ENCODE measurements around the gene YIPF6. TPM values are rescaled to one million over a fixed set of nuclear protein-coding genes. Genes with fewer than 3 reads are reported as not detected.
A peak's percentile ranks its signal among the peaks of the same experiment; 100 is the strongest.
"Not testable (repeated sequence)": the region's sequence is repeated elsewhere in the genome, so short reads cannot be mapped to it uniquely, and the experiment has no call there.

YIPF6 gene, protein sequence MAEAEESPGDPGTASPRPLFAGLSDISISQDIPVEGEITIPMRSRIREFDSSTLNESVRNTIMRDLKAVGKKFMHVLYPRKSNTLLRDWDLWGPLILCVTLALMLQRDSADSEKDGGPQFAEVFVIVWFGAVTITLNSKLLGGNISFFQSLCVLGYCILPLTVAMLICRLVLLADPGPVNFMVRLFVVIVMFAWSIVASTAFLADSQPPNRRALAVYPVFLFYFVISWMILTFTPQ
- 10 to 100 TPM; 19.0 to 20.7 TPM for total RNA-seq

DNA sequence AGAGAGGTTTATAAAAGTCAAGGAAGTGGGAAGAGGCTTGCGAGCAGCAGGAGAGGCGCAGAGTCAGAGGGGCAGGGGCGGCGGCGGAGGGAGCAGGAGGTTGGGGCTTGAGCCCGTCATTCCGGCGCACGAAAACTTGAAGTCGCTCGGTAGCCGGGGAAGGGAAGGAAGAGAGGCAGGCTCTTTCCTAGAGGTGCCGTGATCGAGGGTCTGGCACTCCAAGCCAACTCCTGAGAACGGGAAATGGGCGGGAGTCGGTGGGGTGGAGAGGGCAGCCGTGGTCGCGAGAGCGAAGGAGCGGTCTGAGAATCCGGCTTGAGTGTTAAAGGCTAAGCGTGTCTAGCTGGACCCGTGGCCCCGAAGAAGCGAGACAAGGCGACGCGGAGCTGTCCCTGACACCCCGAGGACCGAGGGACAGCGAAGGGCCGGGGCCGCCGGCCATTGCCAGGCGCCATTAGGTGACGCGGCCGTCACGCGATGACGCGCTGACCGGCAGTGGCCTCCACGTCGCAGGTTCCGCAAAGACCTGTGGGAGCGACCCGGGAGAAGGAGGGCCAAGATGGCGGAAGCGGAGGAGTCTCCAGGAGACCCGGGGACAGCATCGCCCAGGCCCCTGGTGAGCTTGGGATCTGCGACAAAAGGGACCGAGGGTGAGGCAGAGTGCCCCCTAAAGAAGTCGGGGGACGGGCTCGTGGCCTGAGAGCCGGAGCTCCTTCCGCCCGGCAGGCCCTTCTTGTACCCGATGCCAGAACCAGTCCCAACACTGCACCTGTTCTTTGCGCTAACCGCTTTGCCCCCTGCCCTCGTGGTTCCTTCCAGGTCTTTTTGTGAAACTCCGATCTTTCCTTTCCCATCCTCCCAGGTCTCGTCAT is at the start of gene YIPF6:
Gene YIPF6, plus strand, starts transcription at position 544 of the 872 bp plus-strand sequence. Its CDS starts 16 bp downstream, at position 560.
- Mint-ChIP-seq H3K36me3 (ENCODE audit: low read depth) (no peaks in the 10 kb centered on the region), H3K27ac (peak within 1 kb of the TSS; percentile 97), H3K9me3 (no peaks in the 10 kb centered on the region), H3K4me1 (ENCODE audit: low read depth) (peaks cover 27% of the 10 kb centered on the region), H3K27me3 (ENCODE audit: low read depth) (no peaks in the 10 kb centered on the region), H3K4me3 (peak within 1 kb of the TSS; percentile 92)
- CTCF ChIA-PET, result interaction anchor here (1.0 kb wide), 1 partner anchor 13 kb away, joined by 3 read pairs; no protein-coding TSS in a partner anchor
- intact Hi-C loops (cut with micrococcal nuclease), result no loop called here
- peak; percentile 77 for DNase-seq

DNA sequence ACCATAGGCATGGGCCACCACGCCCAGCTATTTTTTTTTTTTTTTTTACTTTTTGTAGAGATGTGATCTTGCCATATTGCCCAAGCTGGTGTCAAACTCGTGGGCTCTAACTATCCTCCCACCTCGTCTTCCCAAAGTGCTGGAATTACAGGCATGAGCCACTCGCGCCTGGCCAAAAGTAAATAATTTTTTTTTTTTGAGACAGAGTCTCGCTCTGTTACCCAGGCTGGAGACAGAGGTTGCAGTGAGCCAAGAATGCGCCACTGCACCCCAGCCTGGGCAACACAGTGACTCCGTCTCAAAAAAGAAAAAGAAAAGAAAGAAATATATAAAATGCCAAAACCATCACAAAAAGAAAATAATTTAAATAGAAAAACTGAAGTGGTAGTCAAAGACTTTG is 47.1 kb upstream of the YIPF6 start:
- Mint-ChIP-seq H3K27me3 (ENCODE audit: low read depth) (no peaks in the 10 kb centered on the region), H3K4me1 (ENCODE audit: low read depth) (no peaks in the 10 kb centered on the region), H3K4me3 (no peak overlapping the region), H3K9me3 (no peaks in the 10 kb centered on the region), H3K36me3 (ENCODE audit: low read depth) (no peaks in the 10 kb centered on the region), H3K27ac (no peak overlapping the region)
- DNase-seq, result no peak
- intact Hi-C loops (cut with micrococcal nuclease), result no loop called here
- CTCF ChIA-PET, result interaction anchor here (0.6 kb wide), 1 partner anchor 46 kb away, joined by 3 read pairs; no protein-coding TSS in a partner anchor

DNA sequence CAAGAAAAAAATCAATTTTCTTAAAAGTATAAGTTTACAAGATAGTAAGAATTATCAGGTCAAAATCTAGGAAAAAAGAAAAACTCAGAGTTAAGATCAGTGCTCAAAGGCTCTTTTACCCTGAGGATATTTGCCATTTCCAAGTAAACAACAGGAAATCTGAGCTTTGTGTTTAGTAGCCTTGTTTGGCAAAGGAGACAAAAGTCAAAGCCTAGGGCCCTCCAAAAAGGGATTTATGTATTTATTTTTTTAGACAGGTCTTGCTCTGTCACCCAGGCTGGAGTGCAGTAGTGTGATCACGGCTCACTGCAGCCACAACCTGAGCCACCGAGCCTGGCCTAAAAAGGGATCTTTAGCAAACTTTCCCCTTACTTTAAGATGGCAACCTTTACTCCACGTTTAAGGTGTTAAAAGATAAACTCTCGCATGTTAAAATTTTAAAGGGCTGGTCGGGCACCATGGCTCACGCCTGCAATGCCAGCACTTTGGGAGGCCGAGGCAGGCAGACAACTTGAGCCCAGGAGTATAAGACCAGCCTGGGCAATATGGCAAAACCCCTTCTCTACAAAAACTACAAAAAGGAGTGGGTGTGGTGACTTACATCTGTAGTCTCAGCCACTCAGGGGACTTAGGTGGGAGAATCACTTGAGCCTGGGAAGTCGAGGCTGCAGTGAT is 44.2 kb upstream of the YIPF6 start:
- no peak overlapping the region for H3K27ac Mint-ChIP-seq
- no peak overlapping the region for H3K4me3 Mint-ChIP-seq
- no peaks in the 10 kb centered on the region for H3K36me3 Mint-ChIP-seq (ENCODE audit: low read depth)
- no peaks in the 10 kb centered on the region for H3K4me1 Mint-ChIP-seq (ENCODE audit: low read depth)
- H3K27me3 Mint-ChIP-seq (ENCODE audit: low read depth), result no peaks in the 10 kb centered on the region
- CTCF ChIA-PET, result no interaction called here
- intact Hi-C loops (cut with micrococcal nuclease), result no loop called here
- no peaks in the 10 kb centered on the region for H3K9me3 Mint-ChIP-seq
- DNase-seq, result no peak

DNA sequence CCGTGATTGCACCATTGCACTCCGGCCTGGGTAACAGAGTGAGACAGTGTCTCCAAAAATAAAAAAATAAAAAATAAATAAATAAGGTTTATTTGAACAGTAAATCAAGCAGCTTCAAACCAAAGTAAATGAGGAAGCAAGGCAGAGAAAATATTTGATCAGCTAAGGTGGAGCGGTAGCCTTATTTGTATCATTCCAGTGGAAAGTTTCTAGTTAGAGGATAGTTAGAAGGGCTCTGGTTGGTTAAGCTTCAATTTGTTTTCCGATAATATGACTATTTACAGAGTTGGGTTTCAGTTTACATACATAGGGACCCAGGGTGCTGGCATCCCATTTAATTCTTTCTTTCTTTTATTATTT is 43.7 kb upstream of the YIPF6 start:
- CTCF ChIA-PET, result no interaction called here
- Mint-ChIP-seq H3K27me3 (ENCODE audit: low read depth) (no peaks in the 10 kb centered on the region), H3K9me3 (no peaks in the 10 kb centered on the region), H3K36me3 (ENCODE audit: low read depth) (no peaks in the 10 kb centered on the region), H3K4me3 (no peak overlapping the region), H3K4me1 (ENCODE audit: low read depth) (no peaks in the 10 kb centered on the region), H3K27ac (no peak overlapping the region)
- intact Hi-C loops (cut with micrococcal nuclease), result no loop called here
- no peak for DNase-seq

DNA sequence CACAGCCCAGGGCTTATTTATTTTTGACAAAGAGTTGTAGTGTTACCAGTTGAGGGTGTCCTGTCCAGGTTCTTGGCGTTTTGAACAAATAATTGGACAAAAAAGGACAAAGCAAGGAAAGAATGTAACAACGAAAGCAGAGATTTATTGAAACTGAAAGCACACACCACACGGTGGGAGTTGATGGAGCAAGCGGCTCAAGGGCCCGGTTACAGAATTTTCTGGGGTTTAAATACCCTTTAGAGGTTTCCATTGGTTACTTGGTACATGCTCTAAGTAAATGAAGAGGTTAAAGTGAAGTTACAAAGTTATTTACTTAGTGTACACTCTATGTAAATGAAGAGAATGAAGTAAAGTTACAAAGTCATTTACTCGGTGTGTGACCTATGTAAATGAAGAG is 37.8 kb upstream of the YIPF6 start:
- intact Hi-C loops (cut with micrococcal nuclease), result loop anchor here (5.0 kb wide), 1 partner anchor 264 kb away; no protein-coding TSS in a partner anchor
- Mint-ChIP-seq H3K36me3 (ENCODE audit: low read depth) (no peaks in the 10 kb centered on the region), H3K9me3 (no peaks in the 10 kb centered on the region), H3K27ac (no peak overlapping the region), H3K27me3 (ENCODE audit: low read depth) (no peaks in the 10 kb centered on the region), H3K4me3 (no peak overlapping the region), H3K4me1 (ENCODE audit: low read depth) (no peaks in the 10 kb centered on the region)
- CTCF ChIA-PET, result no interaction called here
- no peak for DNase-seq

DNA sequence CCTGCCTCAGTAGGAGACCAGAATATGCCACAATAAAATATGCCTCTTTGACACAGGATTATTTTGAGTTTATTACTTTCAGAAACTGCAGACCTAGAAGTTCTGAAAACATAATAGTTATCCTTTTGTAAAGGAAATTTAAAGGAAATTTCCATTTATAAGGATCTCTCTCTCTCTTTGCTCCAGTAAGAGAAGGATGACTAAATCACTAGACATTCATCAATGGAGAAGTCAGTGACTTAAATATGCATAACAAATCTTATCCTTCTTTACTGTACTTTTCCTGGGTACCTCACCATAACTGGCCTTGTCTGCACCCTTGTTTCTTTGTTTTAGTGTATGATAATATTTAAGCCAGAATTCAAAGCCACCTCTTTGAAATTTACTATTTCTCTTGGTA is 37.3 kb upstream of the YIPF6 start:
- no peak overlapping the region for H3K4me3 Mint-ChIP-seq
- DNase-seq, result no peak
- H3K36me3 Mint-ChIP-seq (ENCODE audit: low read depth), result no peaks in the 10 kb centered on the region
- H3K9me3 Mint-ChIP-seq, result no peaks in the 10 kb centered on the region
- CTCF ChIA-PET, result no interaction called here
- H3K27ac Mint-ChIP-seq, result no peak overlapping the region
- no peaks in the 10 kb centered on the region for H3K27me3 Mint-ChIP-seq (ENCODE audit: low read depth)
- intact Hi-C loops (cut with micrococcal nuclease), result loop anchor here (5.0 kb wide), 1 partner anchor 264 kb away; no protein-coding TSS in a partner anchor
- no peaks in the 10 kb centered on the region for H3K4me1 Mint-ChIP-seq (ENCODE audit: low read depth)

DNA sequence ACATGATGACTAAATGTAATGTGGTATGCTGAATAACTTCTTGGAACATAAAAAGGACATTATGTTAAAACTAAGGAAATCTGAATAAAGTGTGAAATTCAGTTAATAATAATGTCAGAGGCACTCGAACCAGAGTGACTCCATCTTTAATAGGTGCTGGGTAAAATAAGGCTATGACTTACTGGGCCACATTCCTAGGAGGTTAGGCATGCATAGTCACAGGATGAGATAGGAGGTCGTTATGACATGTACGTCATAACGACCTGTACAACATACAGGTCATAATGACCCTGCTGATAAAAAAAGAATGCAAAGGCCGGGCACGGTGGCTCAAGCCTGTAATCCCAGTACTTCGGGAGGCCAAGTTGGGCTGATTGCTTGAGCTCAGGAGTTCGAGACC is 36.7 kb upstream of the YIPF6 start:
- intact Hi-C loops (cut with micrococcal nuclease), result loop anchor here (5.0 kb wide), 1 partner anchor 265 kb away; no protein-coding TSS in a partner anchor
- H3K27ac Mint-ChIP-seq, result no peak overlapping the region
- no peak overlapping the region for H3K4me3 Mint-ChIP-seq
- H3K27me3 Mint-ChIP-seq (ENCODE audit: low read depth), result no peaks in the 10 kb centered on the region
- CTCF ChIA-PET, result interaction anchor here (0.9 kb wide), 1 partner anchor 265 kb away, joined by 4 read pairs; no protein-coding TSS in a partner anchor
- no peak for DNase-seq
- H3K4me1 Mint-ChIP-seq (ENCODE audit: low read depth), result no peaks in the 10 kb centered on the region
- no peaks in the 10 kb centered on the region for H3K9me3 Mint-ChIP-seq
- no peaks in the 10 kb centered on the region for H3K36me3 Mint-ChIP-seq (ENCODE audit: low read depth)

DNA sequence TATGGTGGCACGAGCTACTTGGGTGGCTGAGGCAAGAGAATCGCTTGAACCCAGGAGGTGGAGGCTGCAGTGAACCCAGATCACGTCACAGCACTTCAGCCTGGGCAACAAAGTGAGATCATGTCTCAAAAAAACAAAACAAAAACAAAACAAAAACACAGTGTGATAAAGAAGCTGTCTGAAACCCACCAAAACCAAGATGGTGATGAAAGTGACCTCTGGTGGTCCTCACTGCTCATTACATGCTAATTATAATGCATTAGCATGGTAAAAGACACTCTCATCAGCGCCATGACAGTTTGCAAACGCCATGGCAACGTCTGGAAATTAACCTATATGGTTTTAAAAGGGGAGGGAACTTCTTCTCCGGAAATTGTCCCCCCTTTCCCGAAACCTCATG is 36.2 kb upstream of the YIPF6 start:
- Mint-ChIP-seq H3K27me3 (ENCODE audit: low read depth) (no peaks in the 10 kb centered on the region), H3K36me3 (ENCODE audit: low read depth) (no peaks in the 10 kb centered on the region), H3K4me3 (no peak overlapping the region), H3K9me3 (no peaks in the 10 kb centered on the region), H3K27ac (no peak overlapping the region), H3K4me1 (ENCODE audit: low read depth) (no peaks in the 10 kb centered on the region)
- intact Hi-C loops (cut with micrococcal nuclease), result loop anchor here (5.0 kb wide), 1 partner anchor 265 kb away; no protein-coding TSS in a partner anchor
- DNase-seq, result peak; percentile 16
- CTCF ChIA-PET, result interaction anchor here (0.9 kb wide), 1 partner anchor 266 kb away, joined by 4 read pairs; no protein-coding TSS in a partner anchor

DNA sequence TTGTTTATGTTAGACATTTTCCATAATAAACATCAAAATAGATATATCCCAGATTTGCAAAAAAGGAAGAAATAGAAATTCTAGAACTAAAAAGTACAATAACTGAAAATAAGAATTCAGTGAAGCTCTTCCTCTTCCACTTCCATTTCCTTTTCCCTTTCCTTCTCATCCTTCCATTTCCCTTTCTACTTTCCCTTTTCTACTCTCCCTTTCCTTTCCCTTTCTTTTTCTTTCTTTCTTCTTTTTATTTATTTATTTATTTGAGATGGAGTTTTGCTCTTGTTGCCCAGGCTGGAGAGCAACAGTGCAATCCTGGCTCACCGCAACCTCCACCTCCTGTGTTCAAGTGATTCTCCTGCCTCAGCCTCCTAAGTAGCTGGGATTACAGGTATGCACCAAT is 35.0 kb upstream of the YIPF6 start:
- no peaks in the 10 kb centered on the region for H3K4me1 Mint-ChIP-seq (ENCODE audit: low read depth)
- intact Hi-C loops (cut with micrococcal nuclease), result loop anchor here (5.0 kb wide), 1 partner anchor 267 kb away; no protein-coding TSS in a partner anchor
- no peaks in the 10 kb centered on the region for H3K9me3 Mint-ChIP-seq

DNA sequence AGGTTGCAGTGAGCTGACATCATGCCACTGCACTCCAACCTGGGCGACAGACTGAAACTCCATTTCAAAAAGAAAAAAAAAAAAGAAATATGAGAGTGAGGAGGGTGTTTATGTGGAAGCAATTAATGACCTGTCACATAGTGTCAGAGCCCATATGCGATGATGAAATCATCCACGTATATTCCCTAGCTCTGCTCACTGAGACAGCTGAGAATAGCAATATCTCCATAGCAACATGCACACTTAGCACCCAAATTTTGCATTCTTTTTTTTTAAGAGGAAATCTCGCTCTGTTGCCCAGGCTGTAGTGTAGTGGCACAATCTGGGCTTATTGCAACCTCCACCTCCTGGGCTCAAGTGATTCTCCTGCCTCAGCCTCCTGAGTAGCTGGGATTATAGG is 34.1 kb upstream of the YIPF6 start:
- intact Hi-C loops (cut with micrococcal nuclease), result loop anchor here (5.0 kb wide), 1 partner anchor 267 kb away; no protein-coding TSS in a partner anchor
- Mint-ChIP-seq H3K4me1 (ENCODE audit: low read depth) (no peaks in the 10 kb centered on the region), H3K27me3 (ENCODE audit: low read depth) (no peaks in the 10 kb centered on the region), H3K9me3 (no peaks in the 10 kb centered on the region), H3K27ac (no peak overlapping the region), H3K36me3 (ENCODE audit: low read depth) (no peaks in the 10 kb centered on the region), H3K4me3 (no peak overlapping the region)
- CTCF ChIA-PET, result interaction anchor here (0.6 kb wide), 1 partner anchor 31 kb away, joined by 3 read pairs; no protein-coding TSS in a partner anchor
- no peak for DNase-seq

More for the DNA sequence above, 35.0 kb upstream of the YIPF6 start:
- CTCF ChIA-PET, result interaction anchor here (0.7 kb wide), 1 partner anchor 268 kb away, joined by 3 read pairs; no protein-coding TSS in a partner anchor
- Mint-ChIP-seq H3K36me3 (ENCODE audit: low read depth) (no peaks in the 10 kb centered on the region), H3K27ac (no peak overlapping the region), H3K4me3 (no peak overlapping the region), H3K27me3 (ENCODE audit: low read depth) (no peaks in the 10 kb centered on the region)
- DNase-seq, result no peak

DNA sequence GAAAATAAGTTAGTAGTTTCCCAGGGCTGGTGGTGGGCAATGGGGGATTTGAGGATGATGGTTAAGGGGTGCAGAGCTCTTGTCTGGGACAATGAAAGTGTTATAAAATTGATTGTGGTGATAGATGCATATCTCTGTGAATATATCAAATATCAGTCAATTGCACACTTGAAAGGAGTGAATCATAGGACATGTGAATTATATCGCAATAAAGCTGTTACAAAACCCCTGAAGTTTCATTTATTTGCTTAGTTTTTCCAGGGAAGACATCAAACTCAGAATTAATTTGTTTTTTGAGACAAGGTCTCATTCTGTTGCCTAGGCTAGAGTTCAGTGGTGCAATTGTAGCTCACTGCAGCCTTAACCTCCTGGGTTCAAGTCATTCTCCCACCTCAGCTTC is 17.9 kb upstream of the YIPF6 start:
- no peak overlapping the region for H3K27ac Mint-ChIP-seq
- H3K36me3 Mint-ChIP-seq (ENCODE audit: low read depth), result no peaks in the 10 kb centered on the region
- intact Hi-C loops (cut with micrococcal nuclease), result no loop called here
- no peaks in the 10 kb centered on the region for H3K9me3 Mint-ChIP-seq
- no peak for DNase-seq
- H3K4me1 Mint-ChIP-seq (ENCODE audit: low read depth), result no peaks in the 10 kb centered on the region
- CTCF ChIA-PET, result no interaction called here
- no peaks in the 10 kb centered on the region for H3K27me3 Mint-ChIP-seq (ENCODE audit: low read depth)
- H3K4me3 Mint-ChIP-seq, result no peak overlapping the region

DNA sequence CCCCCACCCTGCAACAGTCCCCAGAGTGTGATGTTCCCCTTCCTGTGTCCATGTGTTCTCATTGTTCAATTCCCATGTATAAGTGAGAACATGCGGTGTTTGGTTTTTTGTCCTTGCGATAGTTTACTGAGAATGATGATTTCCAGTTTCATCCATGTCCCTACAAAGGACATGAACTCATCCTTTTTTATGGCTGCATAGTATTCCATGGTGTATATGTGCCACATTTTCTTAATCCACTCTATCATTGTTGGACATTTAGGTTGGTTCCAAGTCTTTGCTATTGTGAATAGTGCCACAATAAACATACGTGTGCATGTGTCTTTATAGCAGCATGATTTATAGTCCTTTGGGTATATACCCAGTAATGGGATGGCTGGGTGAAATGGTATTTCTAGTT is 12.7 kb upstream of the YIPF6 start:
- H3K9me3 Mint-ChIP-seq; H3K27me3 Mint-ChIP-seq (ENCODE audit: low read depth); H3K27ac Mint-ChIP-seq; CTCF ChIA-PET; DNase-seq; H3K36me3 Mint-ChIP-seq (ENCODE audit: low read depth); H3K4me1 Mint-ChIP-seq (ENCODE audit: low read depth); intact Hi-C loops (cut with micrococcal nuclease); H3K4me3 Mint-ChIP-seq: not testable (repeated sequence)

Data from activated naive CD4-positive, alpha-beta T cell treated with anti-CD3 and anti-CD28 coated beads for 36 hours (primary cell).